Measurements from ENCODE around the gene LLGL1. TPM values are rescaled to one million over a fixed set of nuclear protein-coding genes. Genes with fewer than 3 reads are reported as not detected.

The LLGL1 gene
- total and polyA plus RNA-seq, 10 donors, result 2.9 to 23.4 (median 14.5) TPM

GRCh38 chr17:18285296-18285695, 59.9 kb downstream of the LLGL1 start:
- H3K27ac ChIP-seq, result no peak overlapping the region
- H3K27me3 ChIP-seq (replicated peaks in 1 of 7), result no peaks in the 10 kb centered on the region
- peak; percentile 54 for DNase-seq
- no peaks in the 10 kb centered on the region for H3K4me1 ChIP-seq
- H3K36me3 ChIP-seq, result peaks cover 9 to 100% (median 95%) of the 10 kb centered on the region in 6 donors
- no peak for TF ChIP-seq POLR2A (IDR thresholded peaks at IDR 0.05)
- no peak for TF ChIP-seq POLR2AphosphoS5 (IDR thresholded peaks at IDR 0.05)
- no peak for TF ChIP-seq CTCF (IDR thresholded peaks at IDR 0.05 in 8 of 11, conservative IDR thresholded peaks at IDR 0.05 in 3 of 11)
- no peak overlapping the region for H3K4me3 ChIP-seq
- intact Hi-C loops (cut with DNase I; ENCODE audit: low total_unique reads), result no loop called here
- H3K9me3 ChIP-seq, result no peaks in the 10 kb centered on the region
- whole genome bisulfite sequencing, 5 donors, result 94 to 99% (median 97%) methylated on average over 9 to 11 of the region's 11 CpGs

GRCh38 chr17:18291718-18292540, 66.5 kb downstream of the LLGL1 start:
- intact Hi-C loops (cut with DNase I; ENCODE audit: low total_unique reads), result no loop called here
- H3K27ac ChIP-seq, result no peak overlapping the region
- peak; percentile 41 for DNase-seq
- H3K4me3 ChIP-seq, result no peak overlapping the region
- H3K4me1 ChIP-seq, result peaks cover 0 to 10% (median 3%) of the 10 kb centered on the region in 6 donors
- no peaks in the 10 kb centered on the region for H3K27me3 ChIP-seq (replicated peaks in 1 of 7)
- peaks cover 6 to 99% (median 74%) of the 10 kb centered on the region in 6 donors for H3K36me3 ChIP-seq
- H3K9me3 ChIP-seq, result no peaks in the 10 kb centered on the region
- WGBS, 5 donors, result 92 to 97% (median 93%) methylated on average over 15 of the region's 15 CpGs
- TF ChIP-seq POLR2A (IDR thresholded peaks at IDR 0.05) (no peak), POLR2AphosphoS5 (IDR thresholded peaks at IDR 0.05) (no peak), CTCF (IDR thresholded peaks at IDR 0.05 in 8 of 11, conservative IDR thresholded peaks at IDR 0.05 in 3 of 11) (no peak)

Other genes with a start within 250 kb of the LLGL1 start
- gene ATPAF2, start 186.5 kb upstream of the LLGL1 start, total RNA-seq, result 10 to 100 TPM; 25.2 to 57.1 (median 35.5) TPM
- gene ATPAF2, start 186.5 kb upstream of the LLGL1 start, polyA plus RNA-seq, result 10 to 100 TPM; 32.1 to 38.8 (median 38.8) TPM
- gene GID4, start 186.2 kb upstream of the LLGL1 start, total RNA-seq, result 10 to 100 TPM in 2 of 7 donors, 1 to 10 TPM in 5; 5.7 to 11.5 (median 9.4) TPM
- 1 to 10 TPM; 3.0 to 3.9 (median 3.7) TPM for gene GID4, start 186.2 kb upstream of the LLGL1 start, polyA plus RNA-seq
- 10 to 100 TPM; 38.1 to 50.7 (median 49.4) TPM for gene DRG2, start 137.7 kb upstream of the LLGL1 start, total RNA-seq
- 10 to 100 TPM; 39.3 to 69.1 (median 58.0) TPM for gene DRG2, start 137.7 kb upstream of the LLGL1 start, polyA plus RNA-seq
- gene MYO15A, start 116.9 kb upstream of the LLGL1 start, total RNA-seq, result 1 to 10 TPM in 2 of 7 donors, under 1 TPM in 5; 0.26 to 1.9 (median 0.92) TPM
- 1 to 10 TPM in 1 of 3 donors, under 1 TPM in 2; 0.61 to 1.8 (median 0.74) TPM for gene MYO15A, start 116.9 kb upstream of the LLGL1 start, polyA plus RNA-seq
- gene ALKBH5, start 41.8 kb upstream of the LLGL1 start, total RNA-seq, result 100 to 1,000 TPM in 3 of 7 donors, 10 to 100 TPM in 4; 73.7 to 120 (median 94.9) TPM
- 10 to 100 TPM; 27.1 to 51.5 (median 36.6) TPM for gene ALKBH5, start 41.8 kb upstream of the LLGL1 start, polyA plus RNA-seq
- 100 to 1,000 TPM; 272 to 346 (median 287) TPM for gene FLII, start 33.1 kb downstream of the LLGL1 start, total RNA-seq
- 100 to 1,000 TPM; 143 to 214 (median 211) TPM for gene FLII, start 33.1 kb downstream of the LLGL1 start, polyA plus RNA-seq
- 10 to 100 TPM in 6 of 7 donors, 1 to 10 TPM in 1; 8.5 to 24.8 (median 13.5) TPM for gene MIEF2, start 35.0 kb downstream of the LLGL1 start, total RNA-seq
- 1 to 10 TPM; 4.6 to 7.5 (median 4.8) TPM for gene MIEF2, start 35.0 kb downstream of the LLGL1 start, polyA plus RNA-seq
- gene TOP3A, start 89.4 kb downstream of the LLGL1 start, total RNA-seq, result 10 to 100 TPM; 42.0 to 60.1 (median 48.2) TPM
- gene TOP3A, start 89.4 kb downstream of the LLGL1 start, polyA plus RNA-seq, result 10 to 100 TPM in 2 of 3 donors, 1 to 10 TPM in 1; 9.8 to 18.5 (median 12.7) TPM
- 10 to 100 TPM; 25.8 to 38.0 (median 32.3) TPM for gene SMCR8, start 89.7 kb downstream of the LLGL1 start, total RNA-seq
- gene SMCR8, start 89.7 kb downstream of the LLGL1 start, polyA plus RNA-seq, result 1 to 10 TPM; 3.9 to 9.2 (median 4.0) TPM
- gene SHMT1, start 137.9 kb downstream of the LLGL1 start, total RNA-seq, result 10 to 100 TPM; 28.4 to 68.7 (median 47.8) TPM
- gene SHMT1, start 137.9 kb downstream of the LLGL1 start, polyA plus RNA-seq, result 10 to 100 TPM in 2 of 3 donors, 1 to 10 TPM in 1; 9.1 to 26.2 (median 18.1) TPM
- gene EVPLL, start 152.1 kb downstream of the LLGL1 start, total RNA-seq, result not detected
- not detected for gene EVPLL, start 152.1 kb downstream of the LLGL1 start, polyA plus RNA-seq